ENCODE data around the gene ELFN1. TPM values are rescaled to one million over a fixed set of nuclear protein-coding genes. Genes with fewer than 3 reads are reported as not detected.

ELFN1 gene
- total RNA-seq, 1 donor from 2014 or later: not detected

DNA sequence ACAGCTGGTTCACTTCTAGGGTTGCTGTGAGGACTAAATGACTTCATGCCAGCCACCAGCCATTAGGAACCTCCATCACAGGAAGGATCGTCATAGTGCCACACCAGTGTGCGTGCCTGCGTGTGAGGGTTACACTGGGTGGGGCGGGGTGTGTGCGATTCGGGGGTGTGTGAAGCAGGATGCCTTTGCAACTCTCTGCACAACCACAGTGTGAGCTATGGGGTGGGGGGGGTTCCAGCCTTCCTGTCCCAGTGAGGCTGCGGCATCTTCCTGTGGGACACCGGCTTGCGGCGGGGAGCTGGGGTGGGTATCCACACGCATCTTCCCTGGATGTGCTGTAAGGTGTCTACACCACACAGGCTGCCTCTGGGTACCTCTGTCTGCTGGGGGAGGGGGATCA is 6.9 kb upstream of the ELFN1 start:
- Mint-ChIP-seq H3K27ac (no peak overlapping the region), H3K36me3 (ENCODE audit: low read depth) (no peaks in the 10 kb centered on the region), H3K27me3 (peaks cover 36% of the 10 kb centered on the region), H3K4me3 (peak overlapping the region; percentile 29), H3K4me1 (peaks cover 6% of the 10 kb centered on the region), H3K9me3 (no peaks in the 10 kb centered on the region)
- DNase-seq: no peak
- intact Hi-C loops (cut with micrococcal nuclease): loop anchor here (10.0 kb wide), 1 partner anchor 418 kb away; no protein-coding TSS in a partner anchor

DNA sequence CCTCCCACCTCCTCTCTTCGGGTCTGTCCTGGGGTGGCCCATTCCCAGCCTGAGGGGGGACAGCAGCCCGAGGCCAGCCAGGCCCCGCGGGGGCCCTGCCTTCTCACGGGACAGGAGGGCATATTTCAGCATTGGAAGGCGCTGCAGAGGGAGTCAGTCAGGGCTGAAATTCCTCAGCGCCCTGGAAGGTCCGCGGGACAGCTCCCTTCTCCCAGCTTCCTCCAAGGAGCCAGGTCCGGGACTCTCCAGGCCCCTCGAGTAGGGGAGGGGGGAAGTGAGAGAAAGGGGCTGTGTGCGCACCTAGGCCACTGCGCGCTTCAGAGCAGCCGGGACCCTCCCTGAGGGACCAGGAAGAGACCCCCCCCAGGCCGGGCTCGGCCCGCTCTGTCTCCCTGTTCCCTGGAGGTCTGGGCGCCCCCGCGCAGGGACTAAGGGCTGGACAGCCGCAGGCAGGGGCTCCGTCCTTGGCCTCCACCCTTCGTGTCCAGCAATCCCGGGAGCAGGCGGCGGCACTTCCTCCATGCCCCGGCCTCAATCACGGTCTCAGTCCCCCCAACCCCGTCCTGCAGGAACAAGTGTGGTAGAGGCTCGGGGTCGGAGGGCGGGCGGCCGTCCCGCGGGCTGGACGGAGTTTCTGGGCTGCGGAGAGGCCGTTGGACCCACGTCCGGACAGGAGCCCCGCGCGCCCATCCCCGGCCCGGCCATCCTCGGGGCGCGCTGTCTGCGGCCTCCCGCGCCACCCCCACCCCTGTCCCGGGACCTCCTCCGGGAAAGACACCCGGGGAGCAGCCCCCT is 6.0 kb upstream of the ELFN1 start:
- Mint-ChIP-seq H3K4me1 (peaks cover 7% of the 10 kb centered on the region), H3K36me3 (ENCODE audit: low read depth) (no peaks in the 10 kb centered on the region), H3K27me3 (peaks cover 43% of the 10 kb centered on the region), H3K9me3 (no peaks in the 10 kb centered on the region), H3K4me3 (peak overlapping the region; percentile 29), H3K27ac (no peak overlapping the region)
- intact Hi-C loops (cut with micrococcal nuclease): loop anchor here (2.0 to 10.0 kb wide), 2 partner anchors 419 to 685 kb away; no protein-coding TSS in a partner anchor
- DNase-seq: no peak

GRCh38 chr7:1664711-1665548 is 5.1 kb upstream of the ELFN1 start:
- Mint-ChIP-seq H3K4me1 (peaks cover 8% of the 10 kb centered on the region), H3K27me3 (peaks cover 44% of the 10 kb centered on the region), H3K36me3 (ENCODE audit: low read depth) (no peaks in the 10 kb centered on the region), H3K9me3 (no peaks in the 10 kb centered on the region), H3K27ac (no peak overlapping the region), H3K4me3 (no peak overlapping the region)
- DNase-seq: peak; percentile 85
- intact Hi-C loops (cut with micrococcal nuclease): loop anchor here (2.0 to 10.0 kb wide), 2 partner anchors 420 to 684 kb away; no protein-coding TSS in a partner anchor

GRCh38 chr7:1665549-1666316 is 4.3 kb upstream of the ELFN1 start:
- DNase-seq: peak; percentile 64
- peaks cover 41% of the 10 kb centered on the region for H3K27me3 Mint-ChIP-seq
- H3K4me3 Mint-ChIP-seq: no peak overlapping the region
- no peaks in the 10 kb centered on the region for H3K36me3 Mint-ChIP-seq (ENCODE audit: low read depth)
- H3K27ac Mint-ChIP-seq: no peak overlapping the region
- intact Hi-C loops (cut with micrococcal nuclease): loop anchor here (2.0 to 10.0 kb wide), 3 partner anchors 261 to 683 kb away; no protein-coding TSS in a partner anchor
- H3K9me3 Mint-ChIP-seq: no peaks in the 10 kb centered on the region
- peaks cover 8% of the 10 kb centered on the region for H3K4me1 Mint-ChIP-seq

GRCh38 chr7:1666317-1666822 is 3.7 kb upstream of the ELFN1 start:
- no peak for DNase-seq
- Mint-ChIP-seq H3K4me1 (peaks cover 8% of the 10 kb centered on the region), H3K36me3 (ENCODE audit: low read depth) (no peaks in the 10 kb centered on the region), H3K27me3 (peaks cover 46% of the 10 kb centered on the region), H3K27ac (no peak overlapping the region), H3K9me3 (no peaks in the 10 kb centered on the region), H3K4me3 (no peak overlapping the region)
- intact Hi-C loops (cut with micrococcal nuclease): loop anchor here (2.0 to 10.0 kb wide), 2 partner anchors 260 to 422 kb away; no protein-coding TSS in a partner anchor

GRCh38 chr7:1666823-1667565 is 3.1 kb upstream of the ELFN1 start:
- H3K9me3 Mint-ChIP-seq: no peaks in the 10 kb centered on the region
- peaks cover 42% of the 10 kb centered on the region for H3K27me3 Mint-ChIP-seq
- H3K4me3 Mint-ChIP-seq: peak overlapping the region; percentile 80
- intact Hi-C loops (cut with micrococcal nuclease): loop anchor here (2.0 to 10.0 kb wide), 2 partner anchors 260 to 422 kb away; no protein-coding TSS in a partner anchor
- H3K27ac Mint-ChIP-seq: no peak overlapping the region
- H3K4me1 Mint-ChIP-seq: peaks cover 8% of the 10 kb centered on the region
- DNase-seq: no peak
- H3K36me3 Mint-ChIP-seq (ENCODE audit: low read depth): no peaks in the 10 kb centered on the region

GRCh38 chr7:1667566-1668395 is 2.3 kb upstream of the ELFN1 start:
- peaks cover 36% of the 10 kb centered on the region for H3K27me3 Mint-ChIP-seq
- H3K4me1 Mint-ChIP-seq: peaks cover 8% of the 10 kb centered on the region
- H3K36me3 Mint-ChIP-seq (ENCODE audit: low read depth): no peaks in the 10 kb centered on the region
- no peaks in the 10 kb centered on the region for H3K9me3 Mint-ChIP-seq
- H3K27ac Mint-ChIP-seq: no peak overlapping the region
- DNase-seq: no peak
- intact Hi-C loops (cut with micrococcal nuclease): loop anchor here (2.0 to 10.0 kb wide), 2 partner anchors 259 to 423 kb away; no protein-coding TSS in a partner anchor
- H3K4me3 Mint-ChIP-seq: peak overlapping the region; percentile 62

DNA sequence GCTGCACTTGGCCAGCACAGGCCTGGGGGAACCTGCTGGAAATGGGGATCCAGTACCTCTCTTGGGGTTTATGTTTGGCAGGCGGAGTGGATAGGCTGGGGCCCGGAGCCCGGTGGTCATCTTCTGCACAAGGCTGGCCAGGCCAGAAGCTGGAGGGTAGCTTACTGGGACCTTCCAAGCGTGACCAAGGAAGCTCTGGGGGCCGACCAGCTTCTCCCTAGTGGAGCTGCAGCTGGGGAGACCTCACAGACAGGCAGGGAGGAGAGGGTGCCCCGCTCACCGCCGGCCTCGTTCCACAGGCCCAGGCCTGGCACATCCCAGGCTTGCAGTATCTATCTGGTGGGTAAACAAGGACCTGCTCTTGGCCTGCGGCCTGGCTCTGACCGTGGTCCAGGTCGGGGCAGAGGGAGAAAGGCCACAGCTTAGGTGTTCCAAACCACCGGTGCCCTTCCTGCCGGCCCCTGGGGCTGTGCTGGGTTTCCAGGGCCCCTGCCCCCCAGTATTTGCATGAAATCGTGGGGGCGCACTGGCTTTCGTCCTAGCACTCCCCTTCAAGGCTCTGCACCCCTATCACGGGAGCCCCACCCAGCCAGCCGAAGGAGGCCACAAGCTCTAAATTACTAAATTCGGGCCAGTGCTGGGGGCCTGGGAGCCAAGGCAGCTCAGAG is 1.5 kb upstream of the ELFN1 start:
- intact Hi-C loops (cut with micrococcal nuclease): loop anchor here (10.0 kb wide), 1 partner anchor 424 kb away; no protein-coding TSS in a partner anchor
- Mint-ChIP-seq H3K36me3 (ENCODE audit: low read depth) (no peaks in the 10 kb centered on the region), H3K27ac (no peak overlapping the region), H3K27me3 (peaks cover 29% of the 10 kb centered on the region), H3K4me1 (peaks cover 5% of the 10 kb centered on the region), H3K4me3 (peak overlapping the region; percentile 62), H3K9me3 (no peaks in the 10 kb centered on the region)
- DNase-seq: no peak

DNA sequence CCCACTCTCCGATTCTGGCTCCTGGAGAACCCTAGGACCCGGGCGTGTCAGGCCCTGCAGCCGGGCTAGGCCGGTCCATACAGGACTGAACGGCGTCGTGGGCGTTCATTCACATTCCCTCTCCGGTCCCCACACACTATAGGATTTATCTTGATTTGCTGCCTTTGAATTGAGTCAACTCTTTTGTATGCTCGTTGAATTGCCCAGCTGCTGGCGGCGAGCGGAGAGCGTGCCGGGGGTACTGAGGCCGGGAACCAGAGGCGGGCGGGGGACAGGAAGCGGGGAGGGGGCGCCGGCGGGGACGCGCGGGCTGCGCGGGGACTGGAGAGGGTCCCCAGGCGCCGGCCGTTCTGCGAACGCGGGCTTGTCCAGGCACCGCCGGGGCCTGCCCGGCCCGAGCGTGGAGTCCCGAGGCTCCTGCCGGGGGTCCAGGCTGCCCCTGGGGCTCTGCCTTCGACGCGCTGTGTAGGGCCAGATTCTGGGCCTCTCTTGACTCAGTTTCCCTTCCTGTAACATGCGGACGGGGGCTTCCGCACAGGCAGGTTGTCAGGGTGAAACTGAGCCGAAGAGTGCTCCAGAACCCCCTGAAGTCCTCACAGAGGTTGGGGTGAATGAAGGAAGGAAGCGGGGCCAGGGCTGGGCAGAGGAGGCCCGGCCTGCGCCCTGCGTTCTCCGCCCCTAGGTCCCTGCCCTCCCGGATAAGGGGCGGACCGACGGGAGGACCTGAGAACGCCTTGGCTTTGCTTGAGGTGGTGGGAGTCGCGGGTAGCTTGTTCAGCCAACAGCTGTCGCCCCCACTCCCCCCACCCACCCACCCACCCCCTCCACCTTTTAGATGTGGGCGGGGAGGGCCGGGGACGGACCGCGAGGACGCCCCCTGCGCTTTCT is 769 bp upstream of the ELFN1 start:
- peaks cover 26% of the 10 kb centered on the region for H3K27me3 Mint-ChIP-seq
- no peaks in the 10 kb centered on the region for H3K36me3 Mint-ChIP-seq (ENCODE audit: low read depth)
- no peaks in the 10 kb centered on the region for H3K9me3 Mint-ChIP-seq
- H3K4me1 Mint-ChIP-seq: peaks cover 4% of the 10 kb centered on the region
- H3K4me3 Mint-ChIP-seq: peak overlapping the region; percentile 36
- no peak for DNase-seq
- intact Hi-C loops (cut with micrococcal nuclease): loop anchor here (10.0 kb wide), 1 partner anchor 425 kb away; no protein-coding TSS in a partner anchor
- H3K27ac Mint-ChIP-seq: no peak overlapping the region

- no peak for DNase-seq
- Mint-ChIP-seq H3K4me3 (no peak overlapping the region), H3K4me1 (peaks cover 4% of the 10 kb centered on the region), H3K9me3 (no peaks in the 10 kb centered on the region), H3K36me3 (ENCODE audit: low read depth) (no peaks in the 10 kb centered on the region), H3K27me3 (peaks cover 26% of the 10 kb centered on the region), H3K27ac (no peak overlapping the region)
- intact Hi-C loops (cut with micrococcal nuclease): no loop called here
These were observed 967 bp downstream of the ELFN1 start for GRCh38 chr7:1670894-1671593.
